ACC112 (cell line): ENCODE measurements around the gene ACADSB.

Source experiments
- H2AFZ ChIP-seq: fragments of 200-600 bp; sonication (generic); one replicate; pipeline ENCODE4 v1.6.0; 2017; ENCODE audit warnings: antibody characterized with exemption, low read length; ENCODE audit not compliant: unreplicated experiment
- H3K27ac ChIP-seq: fragments of 200-600 bp; sonication (generic); 2 replicates; pipeline ENCODE4 v1.5.1; 2014; ENCODE audit warnings: low read depth, mild to moderate bottlenecking, antibody characterized with exemption, low read length, moderate library complexity
- H3K27me3 ChIP-seq: fragments of 200-600 bp; sonication (generic); 2 replicates; pipeline ENCODE4 v1.6.1; 2014; ENCODE audit warnings: mild to moderate bottlenecking, antibody characterized with exemption, low read length, moderate library complexity, mixed read lengths; ENCODE audit not compliant: insufficient read depth
- H3K36me3 ChIP-seq: fragments of 200-600 bp; sonication (generic); 2 replicates; pipeline ENCODE4 v1.6.1; 2016; ENCODE audit warnings: mild to moderate bottlenecking, antibody characterized with exemption, low read length, moderate library complexity, mixed read lengths; ENCODE audit not compliant: insufficient read depth
- H3K4me1 ChIP-seq: fragments of 200-600 bp; sonication (generic); one replicate; pipeline ENCODE4 v1.6.1; 2016; ENCODE audit warnings: low read length, mixed read lengths; ENCODE audit not compliant: insufficient read depth, unreplicated experiment, control insufficient read depth
- H3K4me3 ChIP-seq: fragments of 200-600 bp; sonication (generic); 2 replicates; pipeline ENCODE4 v1.5.1; 2014; ENCODE audit warnings: mild to moderate bottlenecking, low read depth, low read length
- H3K79me2 ChIP-seq: fragments of 200-600 bp; sonication (generic); one replicate; pipeline ENCODE4 v1.6.0; 2016; ENCODE audit warnings: low read length; ENCODE audit not compliant: control insufficient read depth, unreplicated experiment, insufficient read depth

Gene ACADSB

GRCh38 chr10:123073187-123073586, 64.4 kb downstream of the ACADSB start:
- Histone ChIP-seq H2AFZ (no peak overlapping the region), H3K4me3 (no peak overlapping the region), H3K27me3 (peaks cover 28% of the 10 kb centered on the region), H3K79me2 (no peaks in the 10 kb centered on the region), H3K4me1 (no peaks in the 10 kb centered on the region), H3K27ac (no peak overlapping the region), H3K36me3 (no peaks in the 10 kb centered on the region)

- Histone ChIP-seq H3K4me1 (no peaks in the 10 kb centered on the region), H2AFZ (no peak overlapping the region), H3K27me3 (peaks cover 22% of the 10 kb centered on the region), H3K27ac (no peak overlapping the region), H3K4me3 (no peak overlapping the region), H3K36me3 (no peaks in the 10 kb centered on the region), H3K79me2 (no peaks in the 10 kb centered on the region)
Observed at GRCh38 chr10:123074215-123074614, 65.4 kb downstream of the ACADSB start.

- H3K79me2 ChIP-seq = no peaks in the 10 kb centered on the region
- no peaks in the 10 kb centered on the region for H3K4me1 ChIP-seq
- H3K4me3 ChIP-seq = no peak overlapping the region
- H3K27me3 ChIP-seq = no peaks in the 10 kb centered on the region
- no peak overlapping the region for H2AFZ ChIP-seq
- no peak overlapping the region for H3K27ac ChIP-seq
- no peaks in the 10 kb centered on the region for H3K36me3 ChIP-seq
Observed at GRCh38 chr10:123081896-123082295, 73.1 kb downstream of the ACADSB start.

- Histone ChIP-seq H3K79me2 (no peaks in the 10 kb centered on the region), H3K4me1 (no peaks in the 10 kb centered on the region), H3K27me3 (no peaks in the 10 kb centered on the region), H2AFZ (no peak overlapping the region), H3K4me3 (no peak overlapping the region), H3K36me3 (no peaks in the 10 kb centered on the region), H3K27ac (no peak overlapping the region)
Observed at GRCh38 chr10:123083811-123084210, 75.0 kb downstream of the ACADSB start.

GRCh38 chr10:123086281-123086680, 77.5 kb downstream of the ACADSB start:
- H3K4me3 ChIP-seq = no peak overlapping the region
- no peaks in the 10 kb centered on the region for H3K4me1 ChIP-seq
- peaks cover 3% of the 10 kb centered on the region; the same call in 1 of the 2 replicates for H3K27me3 ChIP-seq
- H3K27ac ChIP-seq = no peak overlapping the region
- no peaks in the 10 kb centered on the region for H3K36me3 ChIP-seq
- no peak overlapping the region for H2AFZ ChIP-seq
- H3K79me2 ChIP-seq = no peaks in the 10 kb centered on the region

GRCh38 chr10:123087348-123087747, 78.5 kb downstream of the ACADSB start:
- no peaks in the 10 kb centered on the region for H3K4me1 ChIP-seq
- no peak overlapping the region for H3K4me3 ChIP-seq
- no peak overlapping the region for H2AFZ ChIP-seq
- H3K79me2 ChIP-seq = no peaks in the 10 kb centered on the region
- no peak overlapping the region for H3K27ac ChIP-seq
- H3K27me3 ChIP-seq = peaks cover 9% of the 10 kb centered on the region; the same call in 1 of the 2 replicates
- H3K36me3 ChIP-seq = no peaks in the 10 kb centered on the region

GRCh38 chr10:123087786-123088185, 79.0 kb downstream of the ACADSB start:
- no peaks in the 10 kb centered on the region for H3K4me1 ChIP-seq
- no peaks in the 10 kb centered on the region for H3K79me2 ChIP-seq
- H3K27ac ChIP-seq = no peak overlapping the region
- no peaks in the 10 kb centered on the region for H3K36me3 ChIP-seq
- peaks cover 13% of the 10 kb centered on the region; the same call in 1 of the 2 replicates for H3K27me3 ChIP-seq
- H2AFZ ChIP-seq = no peak overlapping the region
- no peak overlapping the region for H3K4me3 ChIP-seq

- no peak overlapping the region for H2AFZ ChIP-seq
Observed at GRCh38 chr10:123092635-123093414, 84.0 kb downstream of the ACADSB start.

GRCh38 chr10:123093489-123093888, 84.7 kb downstream of the ACADSB start:
- H3K4me1 ChIP-seq = no peaks in the 10 kb centered on the region
- H2AFZ ChIP-seq = no peak overlapping the region
- H3K79me2 ChIP-seq = no peaks in the 10 kb centered on the region

More at GRCh38 chr10:123092635-123093414, 84.0 kb downstream of the ACADSB start:
- H3K36me3 ChIP-seq = no peaks in the 10 kb centered on the region
- H3K27ac ChIP-seq = no peak overlapping the region
- no peaks in the 10 kb centered on the region for H3K79me2 ChIP-seq
- no peaks in the 10 kb centered on the region for H3K4me1 ChIP-seq
- peaks cover 36% of the 10 kb centered on the region for H3K27me3 ChIP-seq
- no peak overlapping the region for H3K4me3 ChIP-seq

GRCh38 chr10:123096452-123096851, 87.6 kb downstream of the ACADSB start:
- no peaks in the 10 kb centered on the region for H3K79me2 ChIP-seq
- no peak overlapping the region for H3K27ac ChIP-seq
- H3K27me3 ChIP-seq = peaks cover 32% of the 10 kb centered on the region
- no peak overlapping the region for H3K4me3 ChIP-seq
- no peak overlapping the region for H2AFZ ChIP-seq
- no peaks in the 10 kb centered on the region for H3K4me1 ChIP-seq
- no peaks in the 10 kb centered on the region for H3K36me3 ChIP-seq

More at GRCh38 chr10:123093489-123093888, 84.7 kb downstream of the ACADSB start:
- no peak overlapping the region for H3K4me3 ChIP-seq
- H3K36me3 ChIP-seq = no peaks in the 10 kb centered on the region
- no peak overlapping the region for H3K27ac ChIP-seq
- peaks cover 36% of the 10 kb centered on the region for H3K27me3 ChIP-seq

GRCh38 chr10:123097039-123097438, 88.2 kb downstream of the ACADSB start:
- Histone ChIP-seq H3K27ac (no peak overlapping the region), H3K27me3 (peaks cover 30% of the 10 kb centered on the region), H3K4me3 (no peak overlapping the region), H3K4me1 (no peaks in the 10 kb centered on the region), H3K79me2 (no peaks in the 10 kb centered on the region), H2AFZ (no peak overlapping the region), H3K36me3 (no peaks in the 10 kb centered on the region)
